Epithelial cell of proximal tubule (primary cell): ENCODE data around the gene CYP27A1. TPM values are rescaled to one million over a fixed set of nuclear protein-coding genes. Genes with fewer than 3 reads are reported as not detected.

Source experiments
- DNase-seq: peaks from one replicate; pipeline ENCODE4 v3.0.0-alpha.2; 2011; ENCODE audit warnings: low read depth
- H3K4me3 ChIP-seq: 2 replicates; pipeline ENCODE4 v1.5.1; 2011; ENCODE audit warnings: low read depth, mild to moderate bottlenecking, low read length
- CTCF ChIP-seq: conservative IDR thresholded peaks from 2 replicates; pipeline ENCODE4 v1.5.1; 2012; ENCODE audit warnings: low read depth, mild to moderate bottlenecking, low read length
- total RNA-seq: library from RNA; depleted of rRNA; stranded (reverse); fragments of >200 nt; gene quantifications from 2 replicates; pipeline ENCODE4 v1.2.3, GENCODE V29; 2015

The CYP27A1 gene
- total RNA-seq, 1 donor from 2014 or later, result 49.0 TPM

DNA sequence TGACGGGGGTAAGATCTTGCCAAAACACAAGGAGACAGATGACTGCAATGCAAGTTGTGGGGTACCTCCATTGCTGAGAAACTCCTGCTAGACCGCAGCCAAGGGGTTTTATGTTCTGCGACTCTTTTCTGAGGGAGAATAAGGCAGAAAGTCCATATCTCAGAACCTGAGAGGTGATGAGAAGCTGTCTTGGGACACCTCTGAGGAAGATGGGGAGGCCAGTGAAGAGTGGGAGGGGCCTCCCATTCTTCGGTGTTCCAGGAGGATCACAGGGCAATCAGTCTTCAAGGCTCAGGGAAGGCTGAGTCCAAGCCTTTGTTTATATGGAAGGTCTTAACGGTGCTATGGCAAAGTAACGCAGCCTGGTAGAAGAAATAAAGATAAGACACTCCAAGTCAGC is 18.0 kb downstream of the CYP27A1 start:
- no peak overlapping the region for H3K4me3 ChIP-seq
- DNase-seq, result no peak
- no peak for TF ChIP-seq CTCF

DNA sequence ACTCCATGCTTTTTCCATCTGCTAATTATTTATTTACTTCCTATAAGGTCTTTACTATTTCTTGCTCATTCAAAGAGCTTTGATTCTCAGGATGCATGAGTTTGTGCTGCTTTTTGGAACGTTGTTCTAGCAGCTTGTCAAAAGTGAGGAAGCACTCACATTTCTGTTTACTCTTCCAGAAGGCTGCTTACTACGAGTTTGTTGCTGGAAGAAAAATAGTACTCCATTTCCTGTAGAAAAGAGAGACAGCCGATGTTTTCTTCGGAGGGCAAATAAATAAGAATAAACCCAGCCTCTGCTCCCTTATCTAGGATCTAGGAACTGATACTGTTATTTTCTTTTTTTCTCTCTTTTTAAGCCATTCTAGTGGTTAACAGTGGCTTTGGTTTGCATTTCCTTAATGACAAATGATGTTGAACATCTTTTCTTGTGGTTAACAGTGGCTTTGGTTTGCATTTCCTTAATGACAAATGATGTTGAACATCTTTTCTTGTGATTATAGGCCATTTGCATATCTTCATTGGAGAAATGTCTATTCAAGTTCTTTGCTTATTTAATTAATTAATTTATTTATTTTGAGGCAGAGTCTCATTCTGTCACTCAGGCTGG is 20.5 kb downstream of the CYP27A1 start:
- H3K4me3 ChIP-seq, result no peak overlapping the region
- no peak for DNase-seq
- TF ChIP-seq CTCF, result no peak

- H3K4me3 ChIP-seq, result no peak overlapping the region
- DNase-seq, result no peak
- TF ChIP-seq CTCF, result no peak
Measured at GRCh38 chr2:218804817-218805216, 22.9 kb downstream of the CYP27A1 start.

DNA sequence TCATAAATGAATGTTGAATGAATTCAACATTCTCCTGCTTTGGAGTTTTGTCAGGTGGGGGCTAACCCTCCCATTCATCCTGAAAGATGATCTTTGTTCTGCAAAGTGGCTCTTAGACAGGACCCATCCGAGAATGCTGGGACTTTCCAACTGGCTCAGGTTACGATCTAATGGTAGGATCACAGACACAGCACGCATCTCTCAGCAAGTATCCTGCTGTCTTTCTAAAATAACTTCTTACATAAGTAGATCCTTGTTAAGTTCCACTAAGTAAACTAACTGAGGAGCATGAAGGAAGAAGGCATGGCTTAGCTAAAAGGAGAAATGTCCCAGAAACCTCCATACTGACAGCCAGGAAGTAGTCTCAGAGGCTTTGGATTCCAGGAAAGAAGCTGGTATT is 23.7 kb downstream of the CYP27A1 start:
- no peak for DNase-seq
- TF ChIP-seq CTCF, result no peak

DNA sequence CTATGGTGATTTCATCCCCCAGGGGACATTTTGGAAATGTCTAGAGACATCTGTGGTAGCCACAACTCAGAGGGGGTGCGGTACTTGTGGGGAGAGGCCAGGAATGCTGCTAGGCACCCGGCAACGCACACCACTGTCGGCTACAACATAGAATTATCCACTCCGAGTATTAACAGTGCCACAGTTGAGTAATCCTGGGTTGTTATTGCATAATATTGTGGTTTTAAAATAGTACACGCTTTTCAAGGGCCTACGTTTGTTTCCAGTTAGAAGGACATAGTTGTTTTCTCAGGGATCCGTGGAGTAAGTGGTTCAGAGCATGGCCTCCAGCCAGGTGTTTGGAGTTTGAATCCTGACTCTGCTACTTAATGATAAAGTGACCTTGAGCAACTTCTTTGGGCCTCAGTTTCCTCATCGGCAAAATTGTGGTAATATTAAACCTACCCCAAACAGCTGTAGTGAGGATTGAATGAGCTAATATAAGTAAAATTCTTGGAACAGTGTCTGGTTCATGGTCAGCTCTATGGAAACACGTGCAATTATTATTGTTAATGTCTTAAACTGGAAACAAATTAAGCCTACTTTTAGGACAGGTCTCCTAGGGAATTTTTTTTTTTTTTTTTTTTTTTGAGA is 24.5 kb downstream of the CYP27A1 start:
- no peak overlapping the region for H3K4me3 ChIP-seq
- no peak for TF ChIP-seq CTCF
- peak; percentile 96 for DNase-seq

More for the DNA sequence above, 23.7 kb downstream of the CYP27A1 start:
- H3K4me3 ChIP-seq, result no peak overlapping the region

GRCh38 chr2:218807626-218808025 is 25.7 kb downstream of the CYP27A1 start:
- no peak for DNase-seq
- H3K4me3 ChIP-seq, result no peak overlapping the region
- TF ChIP-seq CTCF, result no peak

- TF ChIP-seq CTCF, result no peak
Measured at GRCh38 chr2:218809515-218809914, 27.6 kb downstream of the CYP27A1 start.

More at GRCh38 chr2:218809515-218809914, 27.6 kb downstream of the CYP27A1 start:
- no peak overlapping the region for H3K4me3 ChIP-seq
- no peak for DNase-seq
